IMR-90 (cell line): ENCODE measurements around the gene GTF3C1.

Experiments used
- CHD1 ChIP-seq: IDR thresholded peaks from 2 replicates; pipeline ENCODE4 v1.6.1; 2012; ENCODE audit warnings: low read depth, low read length, improper control_type of control experiment
- FOS ChIP-seq: fragments of 150-350 bp; IDR thresholded peaks from 2 replicates; pipeline ENCODE4 v1.6.1; 2016; ENCODE audit warnings: low read depth, low read length
- MAFK ChIP-seq: IDR thresholded peaks from 2 replicates; pipeline ENCODE4 v1.6.1; 2012; ENCODE audit warnings: low read depth, low read length, improper control_type of control experiment
- MAZ ChIP-seq: IDR thresholded peaks from 2 replicates; pipeline ENCODE4 v1.6.1; 2012; ENCODE audit warnings: low read depth, mild to moderate bottlenecking, low read length, improper control_type of control experiment, moderate library complexity, borderline replicate concordance
- MXI1 ChIP-seq: IDR thresholded peaks from 2 replicates; pipeline ENCODE4 v1.6.1; 2012; ENCODE audit warnings: low read depth, mild to moderate bottlenecking, low read length, moderate library complexity, borderline replicate concordance
- RAD21 ChIP-seq: IDR thresholded peaks from 2 replicates; pipeline ENCODE4 v1.6.1; 2012; ENCODE audit warnings: low read length, improper control_type of control experiment
- SMC3 ChIP-seq: fragments of 150-350 bp; IDR thresholded peaks from 2 replicates; pipeline ENCODE4 v1.6.1; 2016; ENCODE audit warnings: low read depth, mild to moderate bottlenecking, antibody characterized with exemption, low read length, moderate library complexity
- TF ChIP-seq, protein P1 (sequence below): conservative IDR thresholded peaks from 2 replicates; pipeline ENCODE4 v1.5.1; 2012; ENCODE audit warnings: mild to moderate bottlenecking, low read depth, low read length, improper control_type of control experiment
- TF ChIP-seq, protein P2 (sequence below): fragments of 150-350 bp; IDR thresholded peaks from 2 replicates; pipeline ENCODE4 v1.6.1; 2017; ENCODE audit warnings: mild to moderate bottlenecking, antibody characterized with exemption, low read length, low read depth

DNA sequence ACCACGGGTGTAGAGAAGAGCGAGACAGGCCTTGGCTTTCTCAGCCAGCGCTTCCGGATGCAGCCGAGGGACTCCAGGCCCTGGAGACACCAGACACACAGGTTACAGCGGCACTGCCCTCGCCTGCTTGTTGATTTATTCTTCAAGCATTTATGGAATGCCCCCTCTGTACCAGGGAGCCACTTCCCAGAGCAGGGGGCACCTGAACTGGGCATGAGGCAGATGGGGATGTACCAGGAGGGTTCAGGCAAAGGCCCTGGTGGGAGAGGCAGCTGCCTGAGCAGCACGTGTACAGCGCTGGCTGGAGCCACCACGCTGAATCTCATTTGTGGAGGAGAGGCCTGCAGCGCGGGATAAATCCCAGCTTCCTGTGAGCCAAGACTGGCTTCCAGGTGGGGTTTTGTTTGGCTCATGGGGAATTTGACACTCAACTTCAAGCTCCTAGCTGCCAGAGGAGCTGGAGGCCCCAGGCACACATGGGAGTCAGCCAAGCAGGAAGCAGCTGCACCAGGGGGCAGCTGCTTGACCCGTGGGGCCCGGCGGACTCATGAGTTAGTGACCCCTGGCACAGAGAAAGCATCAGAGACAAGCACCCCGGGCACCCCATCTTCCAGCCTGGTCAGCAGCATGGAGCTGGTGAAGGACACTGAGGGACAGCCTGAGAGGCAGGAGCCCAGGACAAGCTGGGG, 88.1 kb downstream of the GTF3C1 start:
- TF ChIP-seq, protein P1, sequence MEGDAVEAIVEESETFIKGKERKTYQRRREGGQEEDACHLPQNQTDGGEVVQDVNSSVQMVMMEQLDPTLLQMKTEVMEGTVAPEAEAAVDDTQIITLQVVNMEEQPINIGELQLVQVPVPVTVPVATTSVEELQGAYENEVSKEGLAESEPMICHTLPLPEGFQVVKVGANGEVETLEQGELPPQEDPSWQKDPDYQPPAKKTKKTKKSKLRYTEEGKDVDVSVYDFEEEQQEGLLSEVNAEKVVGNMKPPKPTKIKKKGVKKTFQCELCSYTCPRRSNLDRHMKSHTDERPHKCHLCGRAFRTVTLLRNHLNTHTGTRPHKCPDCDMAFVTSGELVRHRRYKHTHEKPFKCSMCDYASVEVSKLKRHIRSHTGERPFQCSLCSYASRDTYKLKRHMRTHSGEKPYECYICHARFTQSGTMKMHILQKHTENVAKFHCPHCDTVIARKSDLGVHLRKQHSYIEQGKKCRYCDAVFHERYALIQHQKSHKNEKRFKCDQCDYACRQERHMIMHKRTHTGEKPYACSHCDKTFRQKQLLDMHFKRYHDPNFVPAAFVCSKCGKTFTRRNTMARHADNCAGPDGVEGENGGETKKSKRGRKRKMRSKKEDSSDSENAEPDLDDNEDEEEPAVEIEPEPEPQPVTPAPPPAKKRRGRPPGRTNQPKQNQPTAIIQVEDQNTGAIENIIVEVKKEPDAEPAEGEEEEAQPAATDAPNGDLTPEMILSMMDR: no peak
- TF ChIP-seq MAZ (no peak), CHD1 (no peak), FOS (no peak), SMC3 (no peak), MAFK (no peak), RAD21 (no peak), MXI1 (no peak)
- TF ChIP-seq, protein P2, sequence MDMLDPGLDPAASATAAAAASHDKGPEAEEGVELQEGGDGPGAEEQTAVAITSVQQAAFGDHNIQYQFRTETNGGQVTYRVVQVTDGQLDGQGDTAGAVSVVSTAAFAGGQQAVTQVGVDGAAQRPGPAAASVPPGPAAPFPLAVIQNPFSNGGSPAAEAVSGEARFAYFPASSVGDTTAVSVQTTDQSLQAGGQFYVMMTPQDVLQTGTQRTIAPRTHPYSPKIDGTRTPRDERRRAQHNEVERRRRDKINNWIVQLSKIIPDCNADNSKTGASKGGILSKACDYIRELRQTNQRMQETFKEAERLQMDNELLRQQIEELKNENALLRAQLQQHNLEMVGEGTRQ: no peak
